PC-9 (cell line): Measurements from ENCODE around the gene TPK1. TPM values are rescaled to one million over a fixed set of nuclear protein-coding genes. Genes with fewer than 3 reads are reported as not detected.

Source experiments
- BruUV-seq: library from RNA; stranded (reverse); fragments of 400-500 nt; replicated peaks from 2 replicates; lab custom pipeline; 2021; lab: Mats Ljungman, UMichigan
- CTCF ChIA-PET: fragments of 300-600 bp; sonication (Branson Sonifier 250); formaldehyde crosslinking; loops from one replicate; lab custom pipeline; 2022; ENCODE audit warnings: antibody characterized with exemption; lab: Charles Lee
- POLR2A ChIA-PET: fragments of 300-600 bp; sonication (Branson Sonifier 250); formaldehyde crosslinking; loops from one replicate; lab custom pipeline; 2022; ENCODE audit warnings: antibody characterized with exemption; ENCODE audit not compliant: unreplicated experiment; lab: Charles Lee
- DNase-seq, 2 experiments: peaks; one replicate each; pipeline versions ENCODE4 v3.0.0 to v3.0.0-alpha.2; 2015 to 2022; ENCODE audit warnings: mixed read lengths in 1 of 2
- H2AFZ ChIP-seq: fragments of 200-600 bp; sonication (generic); 2 replicates; pipeline ENCODE4 v1.8.1; 2017; ENCODE audit warnings: antibody characterized with exemption
- H3F3A ChIP-seq: fragments of 200-600 bp; sonication (generic); 2 replicates; pipeline ENCODE4 v1.8.1; 2017; ENCODE audit warnings: antibody characterized with exemption, mild to moderate bottlenecking, low read depth; ENCODE audit not compliant: insufficient read depth
- H3K27ac ChIP-seq: fragments of 200-600 bp; sonication (generic); 2 replicates; pipeline ENCODE4 v1.6.1; 2016; ENCODE audit warnings: mixed run types
- H3K27me3 ChIP-seq: fragments of 200-600 bp; sonication (generic); 2 replicates; pipeline ENCODE4 v1.6.1; 2016; ENCODE audit warnings: low read depth, mixed run types; ENCODE audit not compliant: insufficient read depth
- H3K36me3 ChIP-seq: fragments of 200-600 bp; sonication (generic); 2 replicates; pipeline ENCODE4 v1.6.1; 2016; ENCODE audit warnings: low read depth, mixed run types
- H3K4me1 ChIP-seq: fragments of 200-600 bp; sonication (generic); replicated peaks from 2 replicates; pipeline ENCODE4 v1.6.1; 2016; ENCODE audit warnings: mixed run types; ENCODE audit not compliant: insufficient read depth
- H3K4me2 ChIP-seq: fragments of 200-600 bp; sonication (generic); 2 replicates; pipeline ENCODE4 v1.6.1; 2017; ENCODE audit warnings: mixed run types
- H3K4me3 ChIP-seq: fragments of 200-600 bp; sonication (generic); 2 replicates; pipeline ENCODE4 v1.6.1; 2016; ENCODE audit warnings: mixed run types
- H3K79me2 ChIP-seq: fragments of 200-600 bp; sonication (generic); 2 replicates; pipeline ENCODE4 v1.6.1; 2017; ENCODE audit warnings: low read depth, mixed run types
- H3K9me2 ChIP-seq: fragments of 200-600 bp; sonication (generic); 2 replicates; pipeline ENCODE4 v1.8.1; 2017; ENCODE audit warnings: mild to moderate bottlenecking; ENCODE audit not compliant: insufficient read depth
- H3K9me3 ChIP-seq: fragments of 200-600 bp; sonication (generic); 2 replicates; pipeline ENCODE4 v1.8.1; 2016; ENCODE audit warnings: low read depth; ENCODE audit not compliant: insufficient read depth
- H4K20me1 ChIP-seq: fragments of 200-600 bp; sonication (generic); 2 replicates; pipeline ENCODE4 v1.8.1; 2017; ENCODE audit not compliant: insufficient read depth
- EZH2 ChIP-seq: fragments of 200-600 bp; sonication (generic); IDR thresholded peaks from 2 replicates; pipeline ENCODE4 v1.8.0; 2017; ENCODE audit warnings: antibody characterized with exemption, low read depth
- intact Hi-C: fragments of 100-400 bp; cut with micrococcal nuclease; formaldehyde crosslinking; loops from one replicate; pipeline ENCODE4 v1.10.0; 2022; ENCODE audit not compliant: unreplicated experiment
- total RNA-seq: library from RNA; stranded (reverse); gene quantifications from 2 replicates; pipeline ENCODE4 v1.2.3, GENCODE V29; 2021
- TF ChIP-seq, protein P1 (sequence below): fragments of 200-600 bp; sonication (generic); conservative IDR thresholded peaks from 2 replicates; pipeline ENCODE4 v1.6.1; 2017; ENCODE audit warnings: mixed run types, antibody characterized with exemption, mild to moderate bottlenecking, moderate library complexity

Gene TPK1
- total RNA-seq, 1 experiment from 2014 or later = 0.90 TPM

DNA sequence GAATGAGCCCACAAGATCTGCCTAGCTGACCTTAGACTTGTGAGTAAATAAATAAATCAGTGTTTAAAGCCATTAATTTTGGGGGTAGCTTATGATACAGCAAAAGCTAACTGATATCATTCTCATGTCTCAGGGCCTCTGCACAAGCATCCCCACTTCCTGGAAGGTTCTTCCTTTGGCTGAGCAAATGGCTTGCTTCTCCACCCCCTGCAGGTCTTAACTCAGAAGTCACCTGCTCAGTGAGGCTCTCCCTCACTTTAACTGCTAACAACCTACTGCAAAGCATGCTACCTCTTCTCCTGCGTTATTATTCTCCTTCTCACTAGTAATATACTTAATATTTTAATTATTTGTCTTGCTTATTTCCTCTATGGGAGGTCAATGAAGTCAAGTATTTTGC is 167.3 kb downstream of the TPK1 start:
- Histone ChIP-seq H3K27ac (no peak overlapping the region), H3K4me1 (no peaks in the 10 kb centered on the region), H3F3A (no peaks in the 10 kb centered on the region), H3K4me3 (no peak overlapping the region), H3K27me3 (no peaks in the 10 kb centered on the region), H4K20me1 (no peaks in the 10 kb centered on the region), H3K79me2 (no peaks in the 10 kb centered on the region), H3K4me2 (no peak overlapping the region), H2AFZ (no peak overlapping the region), H3K36me3 (no peaks in the 10 kb centered on the region), H3K9me2 (no peaks in the 10 kb centered on the region), H3K9me3 (no peaks in the 10 kb centered on the region)
- CTCF ChIA-PET = no interaction called here
- intact Hi-C loops = no loop called here
- DNase-seq = no peak
- POLR2A ChIA-PET = no interaction called here
- BruUV-seq = no TSS peak
- TF ChIP-seq, protein P1, sequence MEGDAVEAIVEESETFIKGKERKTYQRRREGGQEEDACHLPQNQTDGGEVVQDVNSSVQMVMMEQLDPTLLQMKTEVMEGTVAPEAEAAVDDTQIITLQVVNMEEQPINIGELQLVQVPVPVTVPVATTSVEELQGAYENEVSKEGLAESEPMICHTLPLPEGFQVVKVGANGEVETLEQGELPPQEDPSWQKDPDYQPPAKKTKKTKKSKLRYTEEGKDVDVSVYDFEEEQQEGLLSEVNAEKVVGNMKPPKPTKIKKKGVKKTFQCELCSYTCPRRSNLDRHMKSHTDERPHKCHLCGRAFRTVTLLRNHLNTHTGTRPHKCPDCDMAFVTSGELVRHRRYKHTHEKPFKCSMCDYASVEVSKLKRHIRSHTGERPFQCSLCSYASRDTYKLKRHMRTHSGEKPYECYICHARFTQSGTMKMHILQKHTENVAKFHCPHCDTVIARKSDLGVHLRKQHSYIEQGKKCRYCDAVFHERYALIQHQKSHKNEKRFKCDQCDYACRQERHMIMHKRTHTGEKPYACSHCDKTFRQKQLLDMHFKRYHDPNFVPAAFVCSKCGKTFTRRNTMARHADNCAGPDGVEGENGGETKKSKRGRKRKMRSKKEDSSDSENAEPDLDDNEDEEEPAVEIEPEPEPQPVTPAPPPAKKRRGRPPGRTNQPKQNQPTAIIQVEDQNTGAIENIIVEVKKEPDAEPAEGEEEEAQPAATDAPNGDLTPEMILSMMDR = no peak
- TF ChIP-seq EZH2 = no peak

DNA sequence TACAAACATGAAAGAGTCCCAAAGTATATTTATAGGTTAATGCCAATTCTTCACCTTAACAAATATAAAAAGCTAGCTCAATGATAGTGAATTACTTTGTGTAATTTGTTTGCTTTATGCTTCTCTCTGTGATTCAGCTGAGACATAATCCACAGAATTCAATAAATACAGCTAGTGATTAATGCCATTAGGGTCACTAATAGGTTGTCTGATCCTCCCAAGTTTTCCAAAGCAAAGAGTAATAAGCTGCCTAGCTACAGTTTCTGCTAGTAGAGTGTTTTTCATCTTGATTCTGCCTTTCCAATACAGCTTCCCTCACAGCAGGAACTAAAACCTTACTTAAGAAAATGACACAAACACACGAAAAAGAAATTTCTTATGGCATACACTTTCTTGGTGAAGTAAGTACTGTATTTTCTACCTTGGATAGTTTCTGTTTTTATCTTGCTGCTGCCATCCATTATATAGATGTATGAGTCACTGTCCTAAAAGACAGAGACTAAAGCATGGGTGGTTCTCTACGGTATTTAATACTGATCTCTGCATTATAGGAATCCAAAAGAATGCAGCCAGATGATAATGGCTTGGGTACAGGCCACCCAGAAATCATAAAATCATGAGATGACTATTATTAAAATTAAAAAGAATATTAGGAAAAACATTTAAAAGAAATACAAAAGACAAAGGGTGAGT is 170.0 kb downstream of the TPK1 start:
- Histone ChIP-seq H3K36me3 (no peaks in the 10 kb centered on the region), H3K27me3 (no peaks in the 10 kb centered on the region), H3K9me3 (no peaks in the 10 kb centered on the region), H3K4me2 (no peak overlapping the region), H2AFZ (no peak overlapping the region), H3K4me3 (no peak overlapping the region), H4K20me1 (no peaks in the 10 kb centered on the region), H3K27ac (no peak overlapping the region), H3K9me2 (no peaks in the 10 kb centered on the region), H3F3A (no peaks in the 10 kb centered on the region), H3K79me2 (no peaks in the 10 kb centered on the region), H3K4me1 (no peaks in the 10 kb centered on the region)
- ChIA-PET POLR2A (no interaction called here), CTCF (no interaction called here)
- BruUV-seq = no TSS peak
- no peak for TF ChIP-seq EZH2
- TF ChIP-seq, protein P1 = no peak
- DNase-seq = no peak
- intact Hi-C loops = no loop called here

DNA sequence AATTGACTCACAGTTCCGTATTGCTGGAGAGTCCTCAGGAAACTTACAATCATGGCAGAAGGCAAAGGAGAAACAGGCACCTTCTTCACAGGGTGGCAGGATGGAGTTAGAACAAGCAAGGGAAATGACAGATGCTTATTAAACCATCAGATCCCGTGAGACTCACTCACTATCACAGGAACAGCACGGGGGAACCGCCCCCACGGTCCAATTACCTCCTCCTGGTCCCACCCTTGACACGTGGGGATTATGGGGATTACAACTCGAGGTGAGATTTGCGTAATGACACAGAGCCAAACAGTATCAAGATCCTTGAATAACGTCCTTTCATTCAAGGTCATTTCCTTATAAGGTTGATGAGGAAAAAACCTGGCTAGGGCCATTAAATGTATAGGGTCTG is 176.6 kb downstream of the TPK1 start:
- H3K9me2 ChIP-seq = no peaks in the 10 kb centered on the region
- no peak overlapping the region for H2AFZ ChIP-seq
- intact Hi-C loops = no loop called here
- DNase-seq = no peak
- H3K4me3 ChIP-seq = no peak overlapping the region
- no TSS peak for BruUV-seq
- no peaks in the 10 kb centered on the region for H3K4me1 ChIP-seq
- H3K27ac ChIP-seq = no peak overlapping the region
- no peaks in the 10 kb centered on the region for H3K27me3 ChIP-seq
- no peaks in the 10 kb centered on the region for H4K20me1 ChIP-seq
- no peaks in the 10 kb centered on the region for H3F3A ChIP-seq
- no peaks in the 10 kb centered on the region for H3K36me3 ChIP-seq
- CTCF ChIA-PET = no interaction called here
- POLR2A ChIA-PET = no interaction called here
- no peaks in the 10 kb centered on the region for H3K79me2 ChIP-seq
- H3K9me3 ChIP-seq = no peaks in the 10 kb centered on the region; the same call in 1 of the 2 replicates
- TF ChIP-seq, protein P1 = no peak
- no peak for TF ChIP-seq EZH2
- no peak overlapping the region for H3K4me2 ChIP-seq
